Measurements from ENCODE around the gene RASSF10.

Gene RASSF10

GRCh38 chr11:12994476-12994875 lies 14.6 kb upstream of the RASSF10 start:
- no peak for DNase-seq (ENCODE audit: low spot score)

GRCh38 chr11:12995188-12995587 lies 13.9 kb upstream of the RASSF10 start:
- DNase-seq (ENCODE audit: low spot score) = no peak

- no peak for DNase-seq (ENCODE audit: low spot score)
Observed at GRCh38 chr11:12995823-12996222, 13.3 kb upstream of the RASSF10 start.

- no peak for DNase-seq (ENCODE audit: low spot score)
Observed at GRCh38 chr11:12997168-12997567, 11.9 kb upstream of the RASSF10 start.

GRCh38 chr11:12998336-12998735 lies 10.8 kb upstream of the RASSF10 start:
- DNase-seq (ENCODE audit: low spot score) = no peak

GRCh38 chr11:12999597-12999996 lies 9.5 kb upstream of the RASSF10 start:
- no peak for DNase-seq (ENCODE audit: low spot score)

GRCh38 chr11:13000116-13000515 lies 9.0 kb upstream of the RASSF10 start:
- no peak for DNase-seq (ENCODE audit: low spot score)

GRCh38 chr11:13000721-13001120 lies 8.4 kb upstream of the RASSF10 start:
- no peak for DNase-seq (ENCODE audit: low spot score)

- DNase-seq (ENCODE audit: low spot score) = no peak
Observed at GRCh38 chr11:13003736-13004493, 5.2 kb upstream of the RASSF10 start.

- no peak for DNase-seq (ENCODE audit: low spot score)
Observed at GRCh38 chr11:13007182-13008060, 1.7 kb upstream of the RASSF10 start.

- DNase-seq (ENCODE audit: low spot score) = no peak
Observed at GRCh38 chr11:13008061-13008435, 1.1 kb upstream of the RASSF10 start.

GRCh38 chr11:13009476-13009920 lies 382 bp downstream of the RASSF10 start:
- DNase-seq (ENCODE audit: low spot score) = no peak

GRCh38 chr11:13009921-13010748 lies 1.0 kb downstream of the RASSF10 start:
- DNase-seq (ENCODE audit: low spot score) = no peak

- DNase-seq (ENCODE audit: low spot score) = no peak
Observed at GRCh38 chr11:13010749-13011465, 1.8 kb downstream of the RASSF10 start.

GRCh38 chr11:13011466-13012055 lies 2.4 kb downstream of the RASSF10 start:
- DNase-seq (ENCODE audit: low spot score) = no peak

GRCh38 chr11:13012056-13012661 lies 3.0 kb downstream of the RASSF10 start:
- DNase-seq (ENCODE audit: low spot score) = no peak

GRCh38 chr11:13013054-13013488 lies 4.0 kb downstream of the RASSF10 start:
- DNase-seq (ENCODE audit: low spot score) = no peak

- no peak for DNase-seq (ENCODE audit: low spot score)
Observed at GRCh38 chr11:13015753-13016152, 6.6 kb downstream of the RASSF10 start.

- DNase-seq (ENCODE audit: low spot score) = no peak
Observed at GRCh38 chr11:13016415-13016814, 7.3 kb downstream of the RASSF10 start.

- DNase-seq (ENCODE audit: low spot score) = no peak
Observed at GRCh38 chr11:13019313-13019712, 10.2 kb downstream of the RASSF10 start.

GRCh38 chr11:13023423-13023822 lies 14.3 kb downstream of the RASSF10 start:
- DNase-seq (ENCODE audit: low spot score) = no peak

Measured in germinal center (tissue), 1 donor.